Type B pancreatic cell (in vitro differentiated cells): ENCODE results near the gene HS6ST1. TPM values are rescaled to one million over a fixed set of nuclear protein-coding genes. Genes with fewer than 3 reads are reported as not detected.

Experiments
- DNase-seq: peaks from one replicate; pipeline ENCODE4 v3.0.0; 2021; ENCODE audit warnings: mixed read lengths; ENCODE audit not compliant: unreplicated experiment; ENCODE audit errors: extremely low spot score
- H3K27ac Mint-ChIP-seq: 2 replicates; pipeline ENCODE4 v1.8.0; 2021; ENCODE audit warnings: mild to moderate bottlenecking, mixed read lengths
- H3K27me3 Mint-ChIP-seq: 2 replicates; pipeline ENCODE4 v1.8.0; 2021; ENCODE audit warnings: mixed read lengths
- H3K36me3 Mint-ChIP-seq: 2 replicates; pipeline ENCODE4 v1.8.0; 2021; ENCODE audit warnings: mixed read lengths
- H3K4me1 Mint-ChIP-seq: one replicate; pipeline ENCODE4 v1.8.0; 2021; ENCODE audit warnings: mixed read lengths; ENCODE audit not compliant: unreplicated experiment
- H3K4me3 Mint-ChIP-seq: 2 replicates; pipeline ENCODE4 v1.8.0; 2021; ENCODE audit warnings: mild to moderate bottlenecking, mixed read lengths
- H3K9me3 Mint-ChIP-seq: 2 replicates; pipeline ENCODE4 v1.8.0; 2021; ENCODE audit warnings: mixed read lengths
- CTCF ChIP-seq: fragments of 200-600 bp; sonication (generic); conservative IDR thresholded peaks from 2 replicates; pipeline ENCODE4 v1.5.0; 2021; ENCODE audit warnings: antibody characterized with exemption, mild to moderate bottlenecking
- total RNA-seq: library from RNA; stranded (reverse); gene quantifications from 2 replicates; pipeline ENCODE4 v1.2.1, GENCODE V29; 2021; ENCODE audit warnings: low replicate concordance

HS6ST1 gene
- total RNA-seq, 1 donor from 2014 or later: 75.2 TPM

- Mint-ChIP-seq H3K27me3 (no peaks in the 10 kb centered on the region), H3K36me3 (no peaks in the 10 kb centered on the region), H3K9me3 (no peaks in the 10 kb centered on the region), H3K4me3 (no peak overlapping the region), H3K27ac (no peak overlapping the region), H3K4me1 (peaks cover 42% of the 10 kb centered on the region)
- no peak for DNase-seq
- TF ChIP-seq CTCF: no peak
Measured at GRCh38 chr2:128363934-128364361, 45.3 kb upstream of the HS6ST1 start.

DNA sequence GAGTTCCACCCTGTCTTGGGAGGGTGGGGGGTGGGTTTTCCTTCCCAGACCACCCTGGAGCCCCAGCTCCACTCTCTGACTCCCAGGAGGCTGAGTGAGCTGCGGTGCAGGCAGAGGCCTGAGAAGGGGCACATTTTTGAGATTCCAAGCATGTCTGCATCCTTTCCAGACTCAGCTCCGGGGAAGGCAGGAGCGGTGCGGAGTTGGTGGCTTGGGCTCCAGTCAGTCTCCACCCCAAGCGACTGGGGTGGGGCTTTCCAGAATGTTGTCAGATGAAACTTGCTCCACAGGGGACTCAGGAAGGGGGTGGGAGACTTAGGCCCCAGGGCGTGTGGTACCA lies 44.2 kb upstream of the HS6ST1 start:
- Mint-ChIP-seq H3K4me3 (peak overlapping the region; percentile 61), H3K4me1 (peaks cover 33% of the 10 kb centered on the region), H3K27ac (peak overlapping the region; percentile 90), H3K27me3 (no peaks in the 10 kb centered on the region), H3K36me3 (no peaks in the 10 kb centered on the region), H3K9me3 (no peaks in the 10 kb centered on the region)
- DNase-seq: no peak
- no peak for TF ChIP-seq CTCF

GRCh38 chr2:128362176-128362888 lies 43.7 kb upstream of the HS6ST1 start:
- H3K36me3 Mint-ChIP-seq: no peaks in the 10 kb centered on the region
- H3K4me3 Mint-ChIP-seq: no peak overlapping the region
- H3K27ac Mint-ChIP-seq: peak overlapping the region; percentile 90
- peak; percentile 58 for DNase-seq
- TF ChIP-seq CTCF: no peak
- peaks cover 33% of the 10 kb centered on the region for H3K4me1 Mint-ChIP-seq
- H3K9me3 Mint-ChIP-seq: no peaks in the 10 kb centered on the region
- no peaks in the 10 kb centered on the region for H3K27me3 Mint-ChIP-seq

DNA sequence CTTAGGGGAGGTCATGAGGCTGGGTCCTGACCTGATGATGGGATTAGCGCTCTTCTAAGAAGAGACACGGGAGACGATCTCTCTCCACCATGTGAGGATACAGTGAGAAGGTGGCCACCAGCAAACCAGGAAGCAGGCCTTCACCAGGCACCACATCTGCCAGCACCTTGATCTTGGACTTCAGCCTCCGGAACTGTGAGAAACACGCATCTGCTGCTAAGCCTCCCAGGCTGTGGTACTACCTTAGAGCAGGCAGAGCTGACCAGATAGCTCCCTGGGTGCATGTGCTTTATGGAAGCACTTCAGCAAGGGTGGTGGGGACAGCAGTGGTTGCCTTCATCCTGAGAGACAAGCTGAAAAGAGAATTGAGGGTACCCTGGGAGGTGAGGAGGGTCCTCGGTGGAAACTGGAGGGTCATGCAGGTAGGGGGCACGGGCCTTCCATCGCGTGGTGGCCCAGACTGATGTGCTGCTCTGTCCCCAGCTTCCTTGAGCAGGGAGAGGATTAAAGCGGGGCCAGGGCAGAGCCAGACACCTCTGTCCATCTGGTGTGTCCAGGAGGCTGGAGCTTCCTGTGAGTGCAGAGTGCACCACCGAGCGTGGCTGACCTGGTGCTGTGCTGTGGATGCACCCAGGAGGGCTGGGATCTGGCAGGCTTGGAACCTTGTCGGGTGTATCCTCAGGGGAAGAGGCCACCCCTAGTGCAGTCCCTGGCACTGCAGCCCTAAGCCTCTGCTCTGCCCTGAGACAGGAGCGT lies 42.9 kb upstream of the HS6ST1 start:
- H3K36me3 Mint-ChIP-seq: no peaks in the 10 kb centered on the region
- peak; percentile 66 for DNase-seq
- no peak overlapping the region for H3K4me3 Mint-ChIP-seq
- H3K4me1 Mint-ChIP-seq: peaks cover 29% of the 10 kb centered on the region
- H3K9me3 Mint-ChIP-seq: no peaks in the 10 kb centered on the region
- H3K27me3 Mint-ChIP-seq: no peaks in the 10 kb centered on the region
- TF ChIP-seq CTCF: no peak
- peak overlapping the region; percentile 90 for H3K27ac Mint-ChIP-seq

- TF ChIP-seq CTCF: no peak
- H3K4me1 Mint-ChIP-seq: peaks cover 26% of the 10 kb centered on the region
- no peak overlapping the region for H3K27ac Mint-ChIP-seq
- DNase-seq: peak; percentile 32
- H3K9me3 Mint-ChIP-seq: no peaks in the 10 kb centered on the region
- H3K27me3 Mint-ChIP-seq: no peaks in the 10 kb centered on the region
- H3K4me3 Mint-ChIP-seq: no peak overlapping the region
- no peaks in the 10 kb centered on the region for H3K36me3 Mint-ChIP-seq
Measured at GRCh38 chr2:128360711-128361110, 42.0 kb upstream of the HS6ST1 start.
